ENCODE results near the gene CAMTA2.
"Not testable (repeated sequence)": the region's sequence is repeated elsewhere in the genome, so short reads cannot be mapped to it uniquely, and the experiment has no call there.

CAMTA2 gene

DNA sequence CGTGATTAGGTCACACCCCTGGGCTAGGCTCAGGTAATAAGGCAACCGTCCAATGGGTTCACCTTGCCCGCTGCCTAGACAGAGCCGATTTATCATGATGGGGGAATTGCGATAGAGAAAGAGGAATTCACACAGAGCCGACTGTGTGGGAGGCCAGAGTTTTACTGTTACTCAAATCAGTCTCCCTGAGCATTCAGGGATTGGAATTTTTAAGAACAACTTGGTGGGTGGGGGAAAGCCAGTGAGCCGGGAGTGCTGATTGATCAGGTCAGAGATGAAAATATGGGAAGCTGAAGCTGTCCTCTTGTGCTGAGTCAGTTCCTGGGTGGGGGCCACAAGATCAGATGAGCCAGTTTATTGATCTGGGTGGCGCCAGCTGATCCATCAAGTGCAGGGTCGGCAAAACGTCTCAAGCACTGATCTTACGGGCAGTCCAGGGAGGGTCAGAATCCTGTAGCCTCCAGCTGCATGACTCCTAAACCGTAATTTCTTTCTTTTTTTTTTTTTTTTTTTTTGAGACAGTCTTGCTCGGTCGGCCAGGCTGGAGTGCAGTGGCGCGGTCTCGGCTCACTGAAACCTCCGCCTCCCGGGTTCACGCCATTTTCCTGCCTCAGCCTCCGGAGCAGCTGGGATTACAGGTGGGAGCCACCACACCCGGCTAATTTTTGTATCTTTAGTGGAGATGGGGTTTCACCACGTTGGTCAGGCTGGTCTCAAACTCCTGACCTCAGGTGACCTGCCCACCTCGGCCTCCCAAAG is 60.7 kb downstream of the CAMTA2 start:
- not testable (repeated sequence) for DNase-seq

DNA sequence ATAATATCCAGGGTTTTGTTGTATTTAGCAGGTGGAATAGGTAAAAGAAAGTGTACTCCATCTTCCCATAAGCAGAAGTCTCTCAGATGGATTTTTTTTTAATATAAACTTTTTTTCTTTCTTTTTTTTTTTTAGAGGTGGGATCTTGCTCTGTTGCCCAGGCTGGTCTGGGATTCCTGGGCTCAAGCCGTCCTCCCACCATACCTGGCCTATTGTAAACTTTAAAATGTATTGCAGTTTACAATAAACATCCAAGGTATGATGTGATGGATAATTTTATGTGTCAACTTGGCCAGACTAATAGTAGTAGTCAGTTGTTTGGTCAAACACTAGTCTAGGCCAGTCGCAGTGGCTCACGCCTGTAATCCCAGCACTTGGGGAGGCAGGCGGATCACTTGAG is 66.2 kb downstream of the CAMTA2 start:
- DNase-seq: no peak

DNA sequence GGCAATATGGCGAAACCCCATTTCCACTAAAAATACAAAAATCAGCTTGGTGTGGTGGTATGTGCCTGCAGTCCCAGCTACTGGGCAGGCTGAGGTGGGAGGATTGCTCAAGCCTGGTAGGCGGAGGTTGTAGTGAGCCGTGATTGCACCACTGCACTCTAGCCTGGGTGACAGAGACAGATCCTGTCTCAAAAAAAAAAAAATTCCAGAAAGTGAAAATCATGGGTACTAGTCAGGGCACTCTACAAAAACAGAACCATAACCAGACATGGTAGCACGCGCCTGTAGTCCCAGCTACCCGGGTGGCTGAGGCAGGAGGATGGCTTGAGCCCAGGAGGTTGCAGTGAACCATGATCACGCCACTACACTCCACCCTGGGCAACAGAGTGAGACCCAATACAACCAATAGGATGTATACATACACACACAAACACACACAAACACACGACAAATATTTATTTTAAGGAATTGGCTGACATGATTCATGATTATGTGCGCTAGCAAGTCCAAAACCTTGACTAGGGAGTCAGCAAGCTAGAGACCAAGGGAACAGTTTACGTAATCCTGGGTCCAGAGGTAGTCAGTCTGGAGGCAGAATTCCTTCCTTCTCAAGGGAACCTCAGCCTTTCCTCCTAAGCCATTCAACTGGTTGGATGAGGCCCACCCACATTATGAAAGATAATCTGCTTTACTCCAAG is 67.0 kb downstream of the CAMTA2 start:
- DNase-seq: no peak

DNA sequence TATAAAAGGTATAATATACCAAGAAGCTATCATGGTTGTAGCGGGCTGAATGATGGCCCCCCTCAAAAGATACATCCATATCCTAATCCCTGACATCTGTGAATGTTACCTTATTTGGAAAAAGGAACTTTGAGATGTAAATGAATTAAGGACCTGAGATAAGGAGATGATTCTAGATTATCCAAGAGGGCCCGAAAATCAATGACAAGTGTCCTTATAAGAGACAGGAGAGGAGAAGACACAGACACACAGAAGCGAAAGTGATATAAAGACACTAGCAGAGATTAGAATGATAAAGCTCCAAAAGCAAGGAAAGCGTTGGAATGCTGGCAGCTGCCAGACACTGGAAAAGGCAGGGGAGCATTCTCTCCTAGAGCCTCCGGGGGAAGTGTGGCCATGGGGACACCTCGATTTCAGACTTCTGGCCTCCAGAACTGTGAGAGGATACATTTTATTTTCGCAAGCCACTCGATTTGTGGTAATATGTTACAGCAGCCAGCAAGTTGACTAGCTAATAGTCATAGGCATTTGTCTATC is 67.9 kb downstream of the CAMTA2 start:
- DNase-seq: no peak
